Gastrocnemius medialis (tissue), 4 donors: Measurements from ENCODE around the gene ADIPOQ.
"Not testable (repeated sequence)": the region's sequence is repeated elsewhere in the genome, so short reads cannot be mapped to it uniquely, and the experiment has no call there.

ENCODE experiments used
- POLR2A ChIP-seq, 2 donors: fragments of 450-650 bp; IDR thresholded peaks; one replicate each; pipeline ENCODE4 v1.6.1; 2017; ENCODE audit warnings: antibody characterized with exemption in 2 of 2, mild to moderate bottlenecking in 2 of 2, moderate library complexity in 2 of 2
- TF ChIP-seq, protein P1 (sequence below), 5 experiments: fragments of 450-650 bp in 3 of 5; fragments of 200-600 bp in 2 of 5; sonication (generic) in 2 of 5; IDR thresholded peaks in 4 of 5; conservative IDR thresholded peaks in 1 of 5; 1 replicate in 4 of 5; 2 replicates in 1 of 5; pipeline ENCODE4 v1.5.1; 2016 to 2019; ENCODE audit warnings: antibody characterized with exemption in 5 of 5, mild to moderate bottlenecking in 3 of 5, moderate library complexity in 3 of 5

GRCh38 chr3:186822388-186822759 lies 20.1 kb upstream of the ADIPOQ start:
- TF ChIP-seq, protein P1, sequence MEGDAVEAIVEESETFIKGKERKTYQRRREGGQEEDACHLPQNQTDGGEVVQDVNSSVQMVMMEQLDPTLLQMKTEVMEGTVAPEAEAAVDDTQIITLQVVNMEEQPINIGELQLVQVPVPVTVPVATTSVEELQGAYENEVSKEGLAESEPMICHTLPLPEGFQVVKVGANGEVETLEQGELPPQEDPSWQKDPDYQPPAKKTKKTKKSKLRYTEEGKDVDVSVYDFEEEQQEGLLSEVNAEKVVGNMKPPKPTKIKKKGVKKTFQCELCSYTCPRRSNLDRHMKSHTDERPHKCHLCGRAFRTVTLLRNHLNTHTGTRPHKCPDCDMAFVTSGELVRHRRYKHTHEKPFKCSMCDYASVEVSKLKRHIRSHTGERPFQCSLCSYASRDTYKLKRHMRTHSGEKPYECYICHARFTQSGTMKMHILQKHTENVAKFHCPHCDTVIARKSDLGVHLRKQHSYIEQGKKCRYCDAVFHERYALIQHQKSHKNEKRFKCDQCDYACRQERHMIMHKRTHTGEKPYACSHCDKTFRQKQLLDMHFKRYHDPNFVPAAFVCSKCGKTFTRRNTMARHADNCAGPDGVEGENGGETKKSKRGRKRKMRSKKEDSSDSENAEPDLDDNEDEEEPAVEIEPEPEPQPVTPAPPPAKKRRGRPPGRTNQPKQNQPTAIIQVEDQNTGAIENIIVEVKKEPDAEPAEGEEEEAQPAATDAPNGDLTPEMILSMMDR (IDR thresholded peaks at IDR 0.05 in 4 of 5, conservative IDR thresholded peaks at IDR 0.05 in 1 of 5): not testable (repeated sequence)
- TF ChIP-seq POLR2A (IDR thresholded peaks at IDR 0.05): not testable (repeated sequence)
